Erythroblast (primary cell): ENCODE measurements around the gene C16orf95.

Experiments
- GATA1 ChIP-seq: IDR thresholded peaks from 2 replicates; pipeline ENCODE4 v1.6.1; 2011; ENCODE audit warnings: low read depth, mild to moderate bottlenecking, control low read depth, low read length, moderate library complexity
- POLR2A ChIP-seq: IDR thresholded peaks from 2 replicates; pipeline ENCODE4 v1.6.1; 2011; ENCODE audit warnings: mild to moderate bottlenecking, low read length

GRCh38 chr16:87329436-87330256, 12.5 kb upstream of the C16orf95 start:
- TF ChIP-seq POLR2A (no peak), GATA1 (no peak)
